ENCODE data around the gene HSFX3. TPM values are rescaled to one million over a fixed set of nuclear protein-coding genes. Genes with fewer than 3 reads are reported as not detected.

The HSFX3 gene
- total RNA-seq, 2 experiments from 2014 or later = not detected

- Histone ChIP-seq H3K4me3 (ENCODE audit: low read depth, low read length, poor library complexity, severe bottlenecking) (no peak overlapping the region), H4K20me1 (ENCODE audit: insufficient read depth, low read length) (no peaks in the 10 kb centered on the region), H3K9me3 (ENCODE audit: low read length) (no peaks in the 10 kb centered on the region), H3K27ac (ENCODE audit: low read depth, low read length, poor library complexity, severe bottlenecking) (no peak overlapping the region), H3K36me3 (ENCODE audit: insufficient read depth, low read length) (peaks cover 77% of the 10 kb centered on the region), H3K4me2 (ENCODE audit: low read length) (peak overlapping the region; percentile 8; the same call in 1 of the 2 replicates), H2AFZ (ENCODE audit: low read length) (no peak overlapping the region), H3K9me2 (ENCODE audit: insufficient read depth, low read length) (no peaks in the 10 kb centered on the region), H3K4me1 (ENCODE audit: insufficient read depth, low read length, poor library complexity, severe bottlenecking) (peaks cover 23% of the 10 kb centered on the region), H3K79me2 (ENCODE audit: insufficient read depth, low read depth, low read length) (no peaks in the 10 kb centered on the region; the same call in 1 of the 2 replicates)
- DNase-seq (ENCODE audit: low spot score) = no peak
- CTCF ChIA-PET (ENCODE audit: unreplicated experiment) = no interaction called here
- no TSS peak for BruUV-seq (replicated peaks)
- POLR2A ChIA-PET = no interaction called here
- TF ChIP-seq CTCF (conservative IDR thresholded peaks at IDR 0.05; ENCODE audit: low read length) = no peak
- TF ChIP-seq EZH2phosphoT487 (IDR thresholded peaks at IDR 0.05; ENCODE audit: borderline replicate concordance, low read depth, low read length) = no peak
- intact Hi-C loops (cut with micrococcal nuclease; ENCODE audit: unreplicated experiment) = no loop called here
Observed at GRCh38 chrX:149499766-149500165, 50.0 kb downstream of the HSFX3 start.

GRCh38 chrX:149498767-149499166, 51.0 kb downstream of the HSFX3 start:
- ChIA-PET POLR2A (no interaction called here), CTCF (ENCODE audit: unreplicated experiment) (no interaction called here)
- Histone ChIP-seq H3K4me2 (ENCODE audit: low read length) (no peak overlapping the region), H3K9me3 (ENCODE audit: low read length) (no peaks in the 10 kb centered on the region), H3K4me3 (ENCODE audit: low read depth, low read length, poor library complexity, severe bottlenecking) (no peak overlapping the region), H3K9me2 (ENCODE audit: insufficient read depth, low read length) (no peaks in the 10 kb centered on the region), H2AFZ (ENCODE audit: low read length) (no peak overlapping the region), H4K20me1 (ENCODE audit: insufficient read depth, low read length) (no peaks in the 10 kb centered on the region), H3K4me1 (ENCODE audit: insufficient read depth, low read length, poor library complexity, severe bottlenecking) (peaks cover 23% of the 10 kb centered on the region), H3K36me3 (ENCODE audit: insufficient read depth, low read length) (peaks cover 87% of the 10 kb centered on the region), H3K79me2 (ENCODE audit: insufficient read depth, low read depth, low read length) (no peaks in the 10 kb centered on the region), H3K27ac (ENCODE audit: low read depth, low read length, poor library complexity, severe bottlenecking) (no peak overlapping the region)
- no peak for DNase-seq (ENCODE audit: low spot score)
- no peak for TF ChIP-seq CTCF (conservative IDR thresholded peaks at IDR 0.05; ENCODE audit: low read length)
- TF ChIP-seq EZH2phosphoT487 (IDR thresholded peaks at IDR 0.05; ENCODE audit: borderline replicate concordance, low read depth, low read length) = no peak
- intact Hi-C loops (cut with micrococcal nuclease; ENCODE audit: unreplicated experiment) = no loop called here
- no TSS peak for BruUV-seq (replicated peaks)

Other genes starting within 250 kb of the HSFX3 start
- gene IDS, start 44.6 kb downstream of the HSFX3 start, total RNA-seq (2014; rRNA removed; shearing (Covaris generic)) = 25.6 and 44.0 TPM in 2 replicates
- gene IDS, start 44.6 kb downstream of the HSFX3 start, total RNA-seq (2022) = 65.8 and 71.7 TPM in 2 replicates
- 13.0 and 19.2 TPM in 2 replicates for gene EOLA1, start 8.9 kb downstream of the HSFX3 start, total RNA-seq (2014; rRNA removed; shearing (Covaris generic))
- 21.2 and 22.9 TPM in 2 replicates for gene EOLA1, start 8.9 kb downstream of the HSFX3 start, total RNA-seq (2022)
- gene MAGEA9B, start 37.5 kb upstream of the HSFX3 start, total RNA-seq (2014; rRNA removed; shearing (Covaris generic)) = not detected in 2 replicates
- gene MAGEA9B, start 37.5 kb upstream of the HSFX3 start, total RNA-seq (2022) = not detected in 2 replicates
- gene HSFX2, start 45.4 kb upstream of the HSFX3 start, total RNA-seq (2014; rRNA removed; shearing (Covaris generic)) = not detected in 2 replicates
- gene HSFX2, start 45.4 kb upstream of the HSFX3 start, total RNA-seq (2022) = not detected in 2 replicates
- 5.8 and 6.2 TPM in 2 replicates for gene TMEM185A, start 81.9 kb upstream of the HSFX3 start, total RNA-seq (2014; rRNA removed; shearing (Covaris generic))
- gene TMEM185A, start 81.9 kb upstream of the HSFX3 start, total RNA-seq (2022) = 14.5 and 19.3 TPM in 2 replicates
- not detected in 2 replicates for gene MAGEA11, start 162.1 kb upstream of the HSFX3 start, total RNA-seq (2014; rRNA removed; shearing (Covaris generic))
- not detected in 2 replicates for gene MAGEA11, start 162.1 kb upstream of the HSFX3 start, total RNA-seq (2022)
- gene HSFX1, start 224.1 kb upstream of the HSFX3 start, total RNA-seq (2014; rRNA removed; shearing (Covaris generic)) = 0.73 TPM in 1 of 2 replicates, not detected in the other
- gene HSFX1, start 224.1 kb upstream of the HSFX3 start, total RNA-seq (2022) = 0.52 and 0.80 TPM in 2 replicates
- not detected in 2 replicates for gene MAGEA9, start 232.0 kb upstream of the HSFX3 start, total RNA-seq (2014; rRNA removed; shearing (Covaris generic))
- gene MAGEA9, start 232.0 kb upstream of the HSFX3 start, total RNA-seq (2022) = not detected in 2 replicates

Measured in OCI-LY7 (cell line).